Measurements from ENCODE around the gene MYDGF. TPM values are rescaled to one million over a fixed set of nuclear protein-coding genes. Genes with fewer than 3 reads are reported as not detected.

The MYDGF gene
- total and polyA plus RNA-seq, 2 of the 13 experiments (the other 11 are each of a cell fraction or from before 2014, with no cell fraction given): 116 to 198 TPM

DNA sequence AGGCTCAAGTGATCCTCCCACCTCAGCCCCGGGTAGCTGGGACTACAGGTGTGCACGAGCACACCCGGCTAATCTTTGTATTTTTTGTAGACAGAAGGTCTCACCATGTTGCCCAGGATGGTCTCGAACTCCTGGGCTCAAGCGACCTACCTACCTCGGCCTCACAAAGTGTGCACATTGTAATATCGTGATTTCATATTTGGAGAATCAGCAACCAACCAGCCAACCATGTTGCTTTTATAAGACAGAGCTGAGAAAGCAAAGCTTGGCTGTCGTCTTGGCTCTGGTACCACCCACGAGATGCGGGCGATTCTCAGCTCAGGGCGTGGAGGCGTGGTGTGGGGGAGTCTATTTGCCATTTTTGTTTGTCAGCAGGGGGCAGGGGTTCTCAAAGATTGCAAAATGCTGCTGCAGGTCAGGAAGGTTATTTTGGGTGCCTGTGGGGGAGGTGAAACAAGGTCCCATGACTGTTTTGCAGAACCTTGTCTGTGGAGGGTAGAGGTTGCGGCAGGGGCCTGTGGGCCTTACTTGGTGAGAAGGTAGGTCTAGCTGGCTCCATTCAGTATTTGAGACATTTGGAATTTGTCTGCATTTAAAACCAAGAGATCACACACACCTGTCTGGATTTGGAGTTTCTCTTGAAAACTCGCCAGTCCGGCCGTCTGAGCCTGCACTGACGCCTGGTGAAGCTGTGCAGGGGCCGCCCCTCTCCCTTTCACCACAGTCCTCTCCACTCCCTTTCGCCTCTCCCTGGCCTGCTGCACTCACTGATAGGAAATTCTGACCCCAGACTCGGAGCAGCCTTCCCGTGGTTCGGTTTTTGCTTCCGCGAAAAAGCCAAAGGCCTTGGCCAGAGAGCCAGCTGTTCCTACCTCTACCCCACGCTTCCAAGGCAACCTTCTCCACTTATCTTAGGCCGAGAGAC, 15.4 kb downstream of the MYDGF start (continued):
- TF ChIP-seq, protein P1, sequence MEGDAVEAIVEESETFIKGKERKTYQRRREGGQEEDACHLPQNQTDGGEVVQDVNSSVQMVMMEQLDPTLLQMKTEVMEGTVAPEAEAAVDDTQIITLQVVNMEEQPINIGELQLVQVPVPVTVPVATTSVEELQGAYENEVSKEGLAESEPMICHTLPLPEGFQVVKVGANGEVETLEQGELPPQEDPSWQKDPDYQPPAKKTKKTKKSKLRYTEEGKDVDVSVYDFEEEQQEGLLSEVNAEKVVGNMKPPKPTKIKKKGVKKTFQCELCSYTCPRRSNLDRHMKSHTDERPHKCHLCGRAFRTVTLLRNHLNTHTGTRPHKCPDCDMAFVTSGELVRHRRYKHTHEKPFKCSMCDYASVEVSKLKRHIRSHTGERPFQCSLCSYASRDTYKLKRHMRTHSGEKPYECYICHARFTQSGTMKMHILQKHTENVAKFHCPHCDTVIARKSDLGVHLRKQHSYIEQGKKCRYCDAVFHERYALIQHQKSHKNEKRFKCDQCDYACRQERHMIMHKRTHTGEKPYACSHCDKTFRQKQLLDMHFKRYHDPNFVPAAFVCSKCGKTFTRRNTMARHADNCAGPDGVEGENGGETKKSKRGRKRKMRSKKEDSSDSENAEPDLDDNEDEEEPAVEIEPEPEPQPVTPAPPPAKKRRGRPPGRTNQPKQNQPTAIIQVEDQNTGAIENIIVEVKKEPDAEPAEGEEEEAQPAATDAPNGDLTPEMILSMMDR (CRISPR knock-in tag; IDR thresholded peaks at IDR 0.05): peak; percentile 37
- TF ChIP-seq, protein P2, sequence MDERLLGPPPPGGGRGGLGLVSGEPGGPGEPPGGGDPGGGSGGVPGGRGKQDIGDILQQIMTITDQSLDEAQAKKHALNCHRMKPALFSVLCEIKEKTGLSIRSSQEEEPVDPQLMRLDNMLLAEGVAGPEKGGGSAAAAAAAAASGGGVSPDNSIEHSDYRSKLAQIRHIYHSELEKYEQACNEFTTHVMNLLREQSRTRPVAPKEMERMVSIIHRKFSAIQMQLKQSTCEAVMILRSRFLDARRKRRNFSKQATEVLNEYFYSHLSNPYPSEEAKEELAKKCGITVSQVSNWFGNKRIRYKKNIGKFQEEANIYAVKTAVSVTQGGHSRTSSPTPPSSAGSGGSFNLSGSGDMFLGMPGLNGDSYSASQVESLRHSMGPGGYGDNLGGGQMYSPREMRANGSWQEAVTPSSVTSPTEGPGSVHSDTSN (CRISPR knock-in tag; IDR thresholded peaks at IDR 0.05): no peak
- TF ChIP-seq NR2F1 (CRISPR knock-in tag; IDR thresholded peaks at IDR 0.05) (0 out of 4 replicates have a peak, but pooled peaks of 1 of the 2 experiments have one; percentile 27), SMARCE1 (IDR thresholded peaks at IDR 0.05; ENCODE audit: borderline replicate concordance) (no peak), MAFK (conservative IDR thresholded peaks at IDR 0.05 in 1 of 2, IDR thresholded peaks at IDR 0.05 in 1 of 2; ENCODE audit: low read length in 2 of 2) (no peak), NR2C2 (CRISPR knock-in tag; IDR thresholded peaks at IDR 0.05; ENCODE audit: borderline replicate concordance) (0 out of 2 replicates have a peak, but pooled peaks have one; percentile 39), DNMT3B (CRISPR knock-in tag; conservative IDR thresholded peaks at IDR 0.05) (no peak), ZNF44 (CRISPR knock-in tag; IDR thresholded peaks at IDR 0.05) (0 out of 2 replicates have a peak, but pooled peaks have one; percentile 33), FOSL1 (CRISPR knock-in tag; IDR thresholded peaks at IDR 0.05; ENCODE audit: borderline replicate concordance) (no peak), KLF15 (CRISPR knock-in tag; IDR thresholded peaks at IDR 0.05; ENCODE audit: borderline replicate concordance) (no peak), AKAP8 (CRISPR knock-in tag; IDR thresholded peaks at IDR 0.05) (peak; percentile 69), ZC3H13 (CRISPR knock-in tag; IDR thresholded peaks at IDR 0.05) (0 out of 2 replicates have a peak, but pooled peaks have one; percentile 47), ZNF543 (CRISPR knock-in tag; IDR thresholded peaks at IDR 0.05) (no peak), RBM39 (IDR thresholded peaks at IDR 0.05; ENCODE audit: low read depth, low read length, poor library complexity, severe bottlenecking) (peak; percentile 54)
- TF ChIP-seq, protein P3, sequence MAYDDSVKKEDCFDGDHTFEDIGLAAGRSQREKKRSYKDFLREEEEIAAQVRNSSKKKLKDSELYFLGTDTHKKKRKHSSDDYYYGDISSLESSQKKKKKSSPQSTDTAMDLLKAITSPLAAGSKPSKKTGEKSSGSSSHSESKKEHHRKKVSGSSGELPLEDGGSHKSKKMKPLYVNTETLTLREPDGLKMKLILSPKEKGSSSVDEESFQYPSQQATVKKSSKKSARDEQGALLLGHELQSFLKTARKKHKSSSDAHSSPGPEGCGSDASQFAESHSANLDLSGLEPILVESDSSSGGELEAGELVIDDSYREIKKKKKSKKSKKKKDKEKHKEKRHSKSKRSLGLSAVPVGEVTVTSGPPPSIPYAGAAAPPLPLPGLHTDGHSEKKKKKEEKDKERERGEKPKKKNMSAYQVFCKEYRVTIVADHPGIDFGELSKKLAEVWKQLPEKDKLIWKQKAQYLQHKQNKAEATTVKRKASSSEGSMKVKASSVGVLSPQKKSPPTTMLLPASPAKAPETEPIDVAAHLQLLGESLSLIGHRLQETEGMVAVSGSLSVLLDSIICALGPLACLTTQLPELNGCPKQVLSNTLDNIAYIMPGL (CRISPR knock-in tag; IDR thresholded peaks at IDR 0.05; ENCODE audit: borderline replicate concordance in 1 of 2, low read depth in 1 of 2): peak in 1 of 2 experiments; percentile 32; a peak in 1 of 4 replicates
- TF ChIP-seq, protein P4, sequence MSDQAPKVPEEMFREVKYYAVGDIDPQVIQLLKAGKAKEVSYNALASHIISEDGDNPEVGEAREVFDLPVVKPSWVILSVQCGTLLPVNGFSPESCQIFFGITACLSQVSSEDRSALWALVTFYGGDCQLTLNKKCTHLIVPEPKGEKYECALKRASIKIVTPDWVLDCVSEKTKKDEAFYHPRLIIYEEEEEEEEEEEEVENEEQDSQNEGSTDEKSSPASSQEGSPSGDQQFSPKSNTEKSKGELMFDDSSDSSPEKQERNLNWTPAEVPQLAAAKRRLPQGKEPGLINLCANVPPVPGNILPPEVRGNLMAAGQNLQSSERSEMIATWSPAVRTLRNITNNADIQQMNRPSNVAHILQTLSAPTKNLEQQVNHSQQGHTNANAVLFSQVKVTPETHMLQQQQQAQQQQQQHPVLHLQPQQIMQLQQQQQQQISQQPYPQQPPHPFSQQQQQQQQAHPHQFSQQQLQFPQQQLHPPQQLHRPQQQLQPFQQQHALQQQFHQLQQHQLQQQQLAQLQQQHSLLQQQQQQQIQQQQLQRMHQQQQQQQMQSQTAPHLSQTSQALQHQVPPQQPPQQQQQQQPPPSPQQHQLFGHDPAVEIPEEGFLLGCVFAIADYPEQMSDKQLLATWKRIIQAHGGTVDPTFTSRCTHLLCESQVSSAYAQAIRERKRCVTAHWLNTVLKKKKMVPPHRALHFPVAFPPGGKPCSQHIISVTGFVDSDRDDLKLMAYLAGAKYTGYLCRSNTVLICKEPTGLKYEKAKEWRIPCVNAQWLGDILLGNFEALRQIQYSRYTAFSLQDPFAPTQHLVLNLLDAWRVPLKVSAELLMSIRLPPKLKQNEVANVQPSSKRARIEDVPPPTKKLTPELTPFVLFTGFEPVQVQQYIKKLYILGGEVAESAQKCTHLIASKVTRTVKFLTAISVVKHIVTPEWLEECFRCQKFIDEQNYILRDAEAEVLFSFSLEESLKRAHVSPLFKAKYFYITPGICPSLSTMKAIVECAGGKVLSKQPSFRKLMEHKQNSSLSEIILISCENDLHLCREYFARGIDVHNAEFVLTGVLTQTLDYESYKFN (CRISPR knock-in tag; conservative IDR thresholded peaks at IDR 0.05): 0 out of 2 replicates have a peak, but pooled peaks have one; percentile 23
- TF ChIP-seq, protein P5, sequence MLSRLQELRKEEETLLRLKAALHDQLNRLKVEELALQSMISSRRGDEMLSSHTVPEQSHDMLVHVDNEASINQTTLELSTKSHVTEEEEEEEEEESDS (CRISPR knock-in tag; IDR thresholded peaks at IDR 0.05; ENCODE audit: borderline replicate concordance): no peak

All from HepG2 (cell line).